Panc1 (cell line): Measurements from ENCODE around the gene ATP2C1. TPM values are rescaled to one million over a fixed set of nuclear protein-coding genes. Genes with fewer than 3 reads are reported as not detected.

Experiments used
- ATAC-seq: fragments of 200-7000 bp; cut with Tn5 transposase; 2 replicates; pipeline ENCODE4 v1.9.1; 2020; ENCODE audit warnings: mild to moderate bottlenecking, moderate library complexity
- BruUV-seq: library from RNA; stranded (reverse); fragments of 400-500 nt; replicated peaks from 2 replicates; lab custom pipeline; 2021; lab: Mats Ljungman, UMichigan
- CTCF ChIA-PET: fragments of 300-600 bp; sonication (Branson Sonifier 250); formaldehyde crosslinking; loops from one replicate; lab custom pipeline; 2022; ENCODE audit warnings: antibody characterized with exemption; lab: Charles Lee
- POLR2A ChIA-PET: fragments of 300-600 bp; sonication (Branson Sonifier 250); formaldehyde crosslinking; loops from one replicate; lab custom pipeline; 2022; ENCODE audit warnings: antibody characterized with exemption; lab: Charles Lee
- DNase-seq: peaks from one replicate; pipeline ENCODE4 v3.0.0-alpha.2; 2010; ENCODE audit warnings: low read depth, low spot score
- H3K27ac ChIP-seq: 2 replicates; pipeline ENCODE4 v1.5.1; 2011; ENCODE audit warnings: mild to moderate bottlenecking, low read length, inconsistent platforms
- H3K27me3 ChIP-seq: fragments of 200-500 bp; sonication (Bioruptor generic); 2 replicates; pipeline ENCODE4 v1.6.0; 2014; ENCODE audit warnings: low read length, inconsistent platforms; ENCODE audit not compliant: control insufficient read depth, insufficient read depth
- H3K36me3 ChIP-seq: fragments of 200-500 bp; sonication (Bioruptor generic); 2 replicates; pipeline ENCODE4 v1.5.1; 2014; ENCODE audit warnings: inconsistent platforms, mild to moderate bottlenecking, low read length, moderate library complexity; ENCODE audit not compliant: control insufficient read depth, insufficient read depth
- H3K4me1 ChIP-seq: 2 replicates; pipeline ENCODE4 v1.5.1; 2011; ENCODE audit warnings: inconsistent platforms, mild to moderate bottlenecking, low read length, moderate library complexity; ENCODE audit not compliant: control insufficient read depth, insufficient read depth
- H3K4me3 ChIP-seq, 2 experiments: 2 replicates each; pipeline ENCODE4 v1.5.1; 2011 to 2012; ENCODE audit warnings: low read depth in 2 of 2, low read length in 2 of 2, mild to moderate bottlenecking in 2 of 2, inconsistent platforms in 1 of 2, moderate library complexity in 1 of 2
- H3K9me3 ChIP-seq: fragments of 200-500 bp; sonication (Bioruptor generic); 2 replicates; pipeline ENCODE4 v1.5.1; 2014; ENCODE audit warnings: low read depth, mild to moderate bottlenecking, inconsistent platforms, low read length, moderate library complexity; ENCODE audit not compliant: control insufficient read depth, insufficient read depth
- POLR2AphosphoS5 ChIP-seq: IDR thresholded peaks from 2 replicates; pipeline ENCODE4 v1.6.1; 2012; ENCODE audit warnings: mild to moderate bottlenecking, low read depth, low read length, moderate library complexity
- REST ChIP-seq, 2 experiments: IDR thresholded peaks; 2 replicates each; pipeline ENCODE4 v1.6.1; 2011 to 2012; ENCODE audit warnings: low read depth in 2 of 2, control low read depth in 1 of 2, low read length in 1 of 2, mild to moderate bottlenecking in 1 of 2, moderate library complexity in 1 of 2; ENCODE audit not compliant: insufficient read depth in 1 of 2
- SIN3A ChIP-seq: IDR thresholded peaks from 2 replicates; pipeline ENCODE4 v1.6.1; 2012; ENCODE audit warnings: low read depth, mild to moderate bottlenecking, low read length, moderate library complexity, borderline replicate concordance; ENCODE audit not compliant: insufficient read depth
- TCF7L2 ChIP-seq: IDR thresholded peaks from 2 replicates; pipeline ENCODE4 v1.6.1; 2011; ENCODE audit warnings: mild to moderate bottlenecking, low read depth, low read length, inconsistent platforms
- in situ Hi-C: cut with HindIII; loops from 2 replicates; pipeline ENCODE4 v1.10.0; 2016; ENCODE audit warnings: low sequenced_read_pairs, low pct_unique_long_range_greater_than_20kb
- intact Hi-C: fragments of 100-400 bp; cut with micrococcal nuclease; formaldehyde crosslinking; loops from one replicate; pipeline ENCODE4 v1.10.0; 2022; ENCODE audit not compliant: unreplicated experiment
- total RNA-seq: library from RNA; stranded (reverse); gene quantifications from one replicate; pipeline ENCODE4 v1.2.1, GENCODE V29; 2021; ENCODE audit not compliant: unreplicated experiment
- TF ChIP-seq, protein P1 (sequence below): fragments of 450-650 bp; IDR thresholded peaks from 2 replicates; pipeline ENCODE4 v1.5.1; 2017; ENCODE audit warnings: mild to moderate bottlenecking

ATP2C1 gene
- total RNA-seq, 1 experiment from 2014 or later: 101 TPM

- no peak for ATAC-seq
- no peak overlapping the region for H3K27ac ChIP-seq
- H3K27me3 ChIP-seq: no peaks in the 10 kb centered on the region
- POLR2A ChIA-PET: no interaction called here
- intact Hi-C loops (no loop called here), in situ Hi-C loops (no loop called here)
- CTCF ChIA-PET: no interaction called here
- TF ChIP-seq POLR2AphosphoS5: no peak
- no peak for TF ChIP-seq REST (IDR thresholded peaks at IDR 0.05; ENCODE audit: insufficient read depth in 1 of 2, low read depth in 2 of 2, low read length in 1 of 2)
- TF ChIP-seq SIN3A: no peak
- TF ChIP-seq TCF7L2: no peak
- TF ChIP-seq, protein P1, sequence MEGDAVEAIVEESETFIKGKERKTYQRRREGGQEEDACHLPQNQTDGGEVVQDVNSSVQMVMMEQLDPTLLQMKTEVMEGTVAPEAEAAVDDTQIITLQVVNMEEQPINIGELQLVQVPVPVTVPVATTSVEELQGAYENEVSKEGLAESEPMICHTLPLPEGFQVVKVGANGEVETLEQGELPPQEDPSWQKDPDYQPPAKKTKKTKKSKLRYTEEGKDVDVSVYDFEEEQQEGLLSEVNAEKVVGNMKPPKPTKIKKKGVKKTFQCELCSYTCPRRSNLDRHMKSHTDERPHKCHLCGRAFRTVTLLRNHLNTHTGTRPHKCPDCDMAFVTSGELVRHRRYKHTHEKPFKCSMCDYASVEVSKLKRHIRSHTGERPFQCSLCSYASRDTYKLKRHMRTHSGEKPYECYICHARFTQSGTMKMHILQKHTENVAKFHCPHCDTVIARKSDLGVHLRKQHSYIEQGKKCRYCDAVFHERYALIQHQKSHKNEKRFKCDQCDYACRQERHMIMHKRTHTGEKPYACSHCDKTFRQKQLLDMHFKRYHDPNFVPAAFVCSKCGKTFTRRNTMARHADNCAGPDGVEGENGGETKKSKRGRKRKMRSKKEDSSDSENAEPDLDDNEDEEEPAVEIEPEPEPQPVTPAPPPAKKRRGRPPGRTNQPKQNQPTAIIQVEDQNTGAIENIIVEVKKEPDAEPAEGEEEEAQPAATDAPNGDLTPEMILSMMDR: no peak
- no peaks in the 10 kb centered on the region for H3K36me3 ChIP-seq
- H3K4me1 ChIP-seq: peaks cover 12% of the 10 kb centered on the region; the same call in 1 of the 2 replicates
- no TSS peak for BruUV-seq
- H3K4me3 ChIP-seq: no peak overlapping the region
- DNase-seq: no peak
- peaks cover 5% of the 10 kb centered on the region; the same call in 1 of the 2 replicates for H3K9me3 ChIP-seq
Measured at GRCh38 chr3:130906374-130906995, 12.6 kb downstream of the ATP2C1 start.

DNA sequence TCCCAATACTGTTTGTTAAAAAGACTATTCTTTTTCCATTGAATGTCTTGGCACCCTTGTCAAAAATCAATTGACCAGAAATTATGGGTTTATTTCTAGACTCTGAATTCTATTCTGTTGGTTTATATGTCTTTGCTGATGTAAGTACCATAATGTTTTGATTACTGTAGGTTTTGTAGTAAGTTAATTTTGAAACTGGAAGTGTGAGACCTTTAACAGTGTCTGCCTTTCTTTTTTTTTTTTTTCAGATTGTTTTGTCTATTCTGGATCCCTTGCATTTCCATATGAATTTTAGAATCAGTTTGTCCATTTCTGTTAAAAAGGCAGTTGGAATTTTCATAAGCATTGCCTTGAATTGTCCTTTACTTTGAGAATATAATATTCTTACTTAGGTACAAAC lies 13.6 kb downstream of the ATP2C1 start:
- intact Hi-C loops: no loop called here
- Histone ChIP-seq H3K4me3 (no peak overlapping the region), H3K9me3 (peaks cover 5% of the 10 kb centered on the region; the same call in 1 of the 2 replicates), H3K36me3 (no peaks in the 10 kb centered on the region), H3K27me3 (no peaks in the 10 kb centered on the region), H3K4me1 (peaks cover 8% of the 10 kb centered on the region; the same call in 1 of the 2 replicates), H3K27ac (no peak overlapping the region)
- CTCF ChIA-PET: no interaction called here
- in situ Hi-C loops: no loop called here
- POLR2A ChIA-PET: no interaction called here
- BruUV-seq: no TSS peak
- TF ChIP-seq TCF7L2 (no peak), SIN3A (no peak)
- no peak for DNase-seq
- no peak for ATAC-seq

- intact Hi-C loops (no loop called here), in situ Hi-C loops (no loop called here)
- H3K36me3 ChIP-seq: no peaks in the 10 kb centered on the region
Measured at GRCh38 chr3:130907966-130908365, 14.1 kb downstream of the ATP2C1 start.

More at GRCh38 chr3:130907966-130908365, 14.1 kb downstream of the ATP2C1 start:
- ATAC-seq: no peak
- Histone ChIP-seq H3K4me3 (no peak overlapping the region), H3K9me3 (peaks cover 5% of the 10 kb centered on the region; the same call in 1 of the 2 replicates), H3K27ac (no peak overlapping the region), H3K4me1 (peaks cover 8% of the 10 kb centered on the region; the same call in 1 of the 2 replicates), H3K27me3 (no peaks in the 10 kb centered on the region)
- DNase-seq: no peak
- ChIA-PET POLR2A (no interaction called here), CTCF (no interaction called here)
- no peak for TF ChIP-seq TCF7L2
- TF ChIP-seq POLR2AphosphoS5: no peak
- no peak for TF ChIP-seq SIN3A
- TF ChIP-seq REST (IDR thresholded peaks at IDR 0.05; ENCODE audit: insufficient read depth in 1 of 2, low read depth in 2 of 2, low read length in 1 of 2): no peak
- TF ChIP-seq, protein P1: no peak
- TSS peak; percentile 19 for BruUV-seq
